Fibroblast of villous mesenchyme (primary cell): ENCODE data around the gene WBP1L. TPM values are rescaled to one million over a fixed set of nuclear protein-coding genes. Genes with fewer than 3 reads are reported as not detected.

Experiments
- DNase-seq: peaks from one replicate; pipeline ENCODE4 v3.0.0-alpha.2; 2010; ENCODE audit warnings: low read depth
- H3K4me3 ChIP-seq: 2 replicates; pipeline ENCODE4 v1.5.1; 2011; ENCODE audit warnings: low read depth, mild to moderate bottlenecking, low read length
- CTCF ChIP-seq: IDR thresholded peaks from 2 replicates; pipeline ENCODE4 v1.5.1; 2012; ENCODE audit warnings: low read depth, mild to moderate bottlenecking, low read length; ENCODE audit not compliant: insufficient read depth
- total RNA-seq: library from RNA; depleted of rRNA; stranded (reverse); fragments of >200 nt; gene quantifications from 2 replicates; pipeline ENCODE4 v1.2.3, GENCODE V29; 2012

WBP1L gene
- total RNA-seq, 1 donor: 40.6 TPM

GRCh38 chr10:102811346-102811745 is 67.6 kb downstream of the WBP1L start:
- no peak overlapping the region for H3K4me3 ChIP-seq
- no peak for DNase-seq
- no peak for TF ChIP-seq CTCF

GRCh38 chr10:102812231-102812876 is 68.6 kb downstream of the WBP1L start:
- no peak for TF ChIP-seq CTCF
- H3K4me3 ChIP-seq: no peak overlapping the region
- DNase-seq: no peak

- no peak overlapping the region for H3K4me3 ChIP-seq
- no peak for TF ChIP-seq CTCF
- DNase-seq: no peak
These were observed 69.3 kb downstream of the WBP1L start for GRCh38 chr10:102813017-102813541.

- H3K4me3 ChIP-seq: no peak overlapping the region
- no peak for TF ChIP-seq CTCF
- DNase-seq: no peak
These were observed 70.1 kb downstream of the WBP1L start for GRCh38 chr10:102813734-102814452.

- TF ChIP-seq CTCF: no peak
- no peak overlapping the region for H3K4me3 ChIP-seq
- no peak for DNase-seq
These were observed 70.7 kb downstream of the WBP1L start for GRCh38 chr10:102814453-102814871.

- peak; percentile 40 for DNase-seq
- no peak overlapping the region for H3K4me3 ChIP-seq
- no peak for TF ChIP-seq CTCF
These were observed 71.3 kb downstream of the WBP1L start for GRCh38 chr10:102814873-102815661.
